Measurements from ENCODE around the gene SEBOX. TPM values are rescaled to one million over a fixed set of nuclear protein-coding genes. Genes with fewer than 3 reads are reported as not detected.

The SEBOX gene
- total RNA-seq, 6 donors from 2014 or later, result not detected

- Histone ChIP-seq H3K27ac (peak overlapping the region in 2 of 4 donors; percentile 20 to 43), H3K9me3 (no peaks in the 10 kb centered on the region), H3K4me3 (no peak overlapping the region), H3K4me1 (peaks cover 8 to 13% (median 11%) of the 10 kb centered on the region in 4 donors), H3K36me3 (peaks cover 53 to 100% (median 86%) of the 10 kb centered on the region in 4 donors), H3K27me3 (no peaks in the 10 kb centered on the region)
- DNase-seq, result no peak
- 55 to 70% methylated on average over 7 of the region's 7 CpGs for WGBS, 2 donors
- no peak for ATAC-seq (ENCODE audit: low FRiP score in 2 of 2)
- TF ChIP-seq EP300 (IDR thresholded peaks at IDR 0.05) (no peak), POLR2A (IDR thresholded peaks at IDR 0.05) (no peak), POLR2AphosphoS5 (IDR thresholded peaks at IDR 0.05) (no peak)
- TF ChIP-seq, protein P1, sequence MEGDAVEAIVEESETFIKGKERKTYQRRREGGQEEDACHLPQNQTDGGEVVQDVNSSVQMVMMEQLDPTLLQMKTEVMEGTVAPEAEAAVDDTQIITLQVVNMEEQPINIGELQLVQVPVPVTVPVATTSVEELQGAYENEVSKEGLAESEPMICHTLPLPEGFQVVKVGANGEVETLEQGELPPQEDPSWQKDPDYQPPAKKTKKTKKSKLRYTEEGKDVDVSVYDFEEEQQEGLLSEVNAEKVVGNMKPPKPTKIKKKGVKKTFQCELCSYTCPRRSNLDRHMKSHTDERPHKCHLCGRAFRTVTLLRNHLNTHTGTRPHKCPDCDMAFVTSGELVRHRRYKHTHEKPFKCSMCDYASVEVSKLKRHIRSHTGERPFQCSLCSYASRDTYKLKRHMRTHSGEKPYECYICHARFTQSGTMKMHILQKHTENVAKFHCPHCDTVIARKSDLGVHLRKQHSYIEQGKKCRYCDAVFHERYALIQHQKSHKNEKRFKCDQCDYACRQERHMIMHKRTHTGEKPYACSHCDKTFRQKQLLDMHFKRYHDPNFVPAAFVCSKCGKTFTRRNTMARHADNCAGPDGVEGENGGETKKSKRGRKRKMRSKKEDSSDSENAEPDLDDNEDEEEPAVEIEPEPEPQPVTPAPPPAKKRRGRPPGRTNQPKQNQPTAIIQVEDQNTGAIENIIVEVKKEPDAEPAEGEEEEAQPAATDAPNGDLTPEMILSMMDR (IDR thresholded peaks at IDR 0.05), result peak in 2 of 6 experiments; percentile 11 to 32
Observed at GRCh38 chr17:28346746-28347246, 18.2 kb downstream of the SEBOX start.

DNA sequence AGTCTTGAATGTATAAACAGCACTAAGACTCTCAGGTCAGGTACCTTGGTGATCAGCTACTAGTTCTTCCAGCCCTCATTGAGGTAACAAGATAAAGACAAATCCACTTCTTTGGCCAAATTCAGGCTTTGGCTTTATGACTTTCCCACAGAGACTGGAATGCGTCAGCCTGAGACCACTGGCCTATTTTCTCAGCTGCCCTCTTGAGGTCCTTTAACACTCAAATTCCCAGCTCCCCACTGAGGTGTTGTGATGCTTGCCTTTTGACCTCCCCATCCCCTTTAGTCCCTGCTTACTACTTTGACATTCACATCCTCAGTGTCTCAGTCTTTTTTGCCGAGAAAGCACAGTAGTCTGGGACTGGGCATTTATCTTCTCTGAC is 18.8 kb downstream of the SEBOX start:
- Histone ChIP-seq H3K9me3 (no peaks in the 10 kb centered on the region), H3K4me1 (peaks cover 8 to 13% (median 11%) of the 10 kb centered on the region in 4 donors), H3K27me3 (no peaks in the 10 kb centered on the region), H3K4me3 (no peak overlapping the region), H3K27ac (peak overlapping the region in 2 of 4 donors; percentile 20 to 43), H3K36me3 (peaks cover 52 to 100% (median 86%) of the 10 kb centered on the region in 4 donors)
- TF ChIP-seq POLR2A (IDR thresholded peaks at IDR 0.05), result no peak
- TF ChIP-seq, protein P1 (IDR thresholded peaks at IDR 0.05), result no peak
- TF ChIP-seq EP300 (IDR thresholded peaks at IDR 0.05), result no peak
- no peak for TF ChIP-seq POLR2AphosphoS5 (IDR thresholded peaks at IDR 0.05)
- no peak for ATAC-seq (ENCODE audit: low FRiP score in 2 of 2)
- DNase-seq, result no peak
- 80 to 81% methylated on average over 2 of the region's 2 CpGs for WGBS, 2 donors

DNA sequence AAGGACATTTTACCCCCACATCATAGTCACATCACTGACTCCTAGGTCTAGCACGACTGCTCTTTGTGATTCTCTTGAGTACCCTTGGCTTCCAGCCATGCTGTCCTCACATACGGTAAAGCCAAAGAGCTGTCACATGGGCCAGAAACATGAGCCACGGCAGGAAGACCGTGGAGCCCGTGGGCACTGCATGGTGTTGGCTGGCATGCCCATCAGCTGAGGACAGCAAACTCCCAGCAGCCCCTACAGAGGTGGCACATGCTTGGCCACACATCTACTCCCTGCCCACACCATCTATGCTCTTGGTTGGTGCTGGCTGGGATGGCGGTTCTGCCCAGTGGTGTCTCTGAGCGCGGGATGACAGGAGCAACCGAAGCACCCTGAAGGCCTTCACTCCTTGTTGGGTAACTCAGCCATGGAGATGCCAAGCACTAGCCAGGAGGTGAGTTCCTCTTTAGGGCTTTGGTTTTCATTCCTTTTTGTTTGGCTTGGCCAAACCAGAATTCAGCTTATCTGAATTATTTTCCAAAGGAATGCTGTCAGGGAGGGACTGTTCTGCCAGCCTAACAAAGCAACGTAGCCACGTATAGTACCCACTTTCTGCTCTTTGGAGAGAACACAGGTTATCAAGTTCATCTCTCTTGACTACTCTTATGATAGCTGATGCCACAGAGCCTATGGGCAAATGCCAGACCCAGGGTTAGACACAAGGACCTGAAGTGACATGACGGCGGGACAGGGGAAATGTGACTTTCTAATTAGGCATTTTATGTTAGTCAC is 19.4 kb downstream of the SEBOX start:
- H3K27ac ChIP-seq, result peak overlapping the region; percentile 10 to 57 (median 38)
- peaks cover 8 to 15% (median 11%) of the 10 kb centered on the region in 4 donors for H3K4me1 ChIP-seq
- DNase-seq (no peak), ATAC-seq (ENCODE audit: low FRiP score in 2 of 2) (peak in 1 of 2 donors; percentile 6)
- WGBS, 2 donors, result 55 to 69% methylated on average over 13 of the region's 13 CpGs
- H3K4me3 ChIP-seq, result no peak overlapping the region
- no peaks in the 10 kb centered on the region for H3K9me3 ChIP-seq
- H3K36me3 ChIP-seq, result peaks cover 49 to 100% (median 86%) of the 10 kb centered on the region in 4 donors
- TF ChIP-seq, protein P1 (IDR thresholded peaks at IDR 0.05), result no peak
- no peak for TF ChIP-seq EP300 (IDR thresholded peaks at IDR 0.05)
- TF ChIP-seq POLR2AphosphoS5 (IDR thresholded peaks at IDR 0.05), result no peak
- no peak for TF ChIP-seq POLR2A (IDR thresholded peaks at IDR 0.05)
- no peaks in the 10 kb centered on the region for H3K27me3 ChIP-seq

DNA sequence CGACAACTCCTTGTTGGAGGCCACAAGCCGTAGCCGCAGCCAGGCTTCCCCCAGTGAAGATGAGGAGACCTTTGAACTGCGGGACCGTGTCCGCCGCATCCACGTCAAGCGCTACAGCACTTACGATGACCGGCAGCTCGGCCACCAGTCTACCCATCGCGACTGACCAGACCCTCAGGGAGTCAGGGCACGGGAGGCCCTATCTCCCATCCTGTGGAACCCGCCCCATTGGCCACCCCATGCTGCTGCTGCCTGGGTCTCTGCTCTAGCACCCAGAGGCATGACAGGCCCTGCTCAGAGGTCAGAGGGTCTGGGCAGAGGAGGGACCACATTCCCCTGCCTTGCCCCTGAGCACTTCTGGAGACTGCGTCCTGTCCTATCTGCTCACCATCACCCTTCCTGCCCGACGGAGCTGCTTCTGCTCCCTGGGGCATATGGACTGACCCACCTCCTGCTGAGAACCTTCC is 20.5 kb downstream of the SEBOX start:
- ATAC-seq (ENCODE audit: low FRiP score in 2 of 2) (no peak), DNase-seq (peak in 1 of 2 donors; percentile 62)
- Histone ChIP-seq H3K27ac (no peak overlapping the region), H3K4me3 (no peak overlapping the region), H3K4me1 (peaks cover 11 to 19% (median 13%) of the 10 kb centered on the region in 4 donors), H3K9me3 (no peaks in the 10 kb centered on the region), H3K27me3 (no peaks in the 10 kb centered on the region), H3K36me3 (peaks cover 54 to 100% (median 88%) of the 10 kb centered on the region in 4 donors)
- TF ChIP-seq POLR2AphosphoS5 (IDR thresholded peaks at IDR 0.05) (no peak), POLR2A (IDR thresholded peaks at IDR 0.05) (no peak), EP300 (IDR thresholded peaks at IDR 0.05) (no peak)
- TF ChIP-seq, protein P1 (IDR thresholded peaks at IDR 0.05), result no peak
- WGBS, 2 donors, result 95 to 100% methylated on average over 7 to 19 of the region's 19 CpGs

Measured in upper lobe of left lung (tissue), 6 donors.